B cell (primary cell): ENCODE measurements around the gene NXNL2.

Experiments
- EZH2 ChIP-seq: IDR thresholded peaks from 2 replicates; pipeline ENCODE4 v1.6.1; 2012; ENCODE audit warnings: borderline replicate concordance, low read depth, mild to moderate bottlenecking, moderate library complexity, low read length; ENCODE audit not compliant: insufficient read depth, poor library complexity, severe bottlenecking
- TF ChIP-seq, protein P1 (sequence below): fragments of 200-600 bp; IDR thresholded peaks from one replicate; pipeline ENCODE4 v1.8.0; 2022; ENCODE audit warnings: antibody characterized with exemption, mild to moderate bottlenecking

DNA sequence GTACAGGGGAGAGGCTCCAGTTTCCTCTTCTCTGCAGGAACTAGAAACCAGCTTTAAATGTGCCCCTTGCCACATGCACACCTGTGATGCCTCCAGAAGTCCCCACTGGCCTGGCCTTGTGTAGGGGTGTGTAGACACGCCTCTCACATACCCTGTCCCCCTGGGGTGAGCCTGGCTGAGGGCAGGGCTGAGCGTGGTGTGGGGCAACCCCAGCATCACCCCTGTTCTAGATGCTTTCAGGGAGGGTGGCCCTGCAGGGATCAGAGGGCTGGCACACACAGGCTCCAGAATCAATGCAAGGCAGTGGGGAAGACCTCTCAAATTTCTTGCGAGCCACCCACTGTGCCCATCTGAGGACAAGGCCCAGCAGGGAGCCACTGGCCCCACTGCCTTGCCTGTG lies 54.7 kb downstream of the NXNL2 start:
- TF ChIP-seq, protein P1, sequence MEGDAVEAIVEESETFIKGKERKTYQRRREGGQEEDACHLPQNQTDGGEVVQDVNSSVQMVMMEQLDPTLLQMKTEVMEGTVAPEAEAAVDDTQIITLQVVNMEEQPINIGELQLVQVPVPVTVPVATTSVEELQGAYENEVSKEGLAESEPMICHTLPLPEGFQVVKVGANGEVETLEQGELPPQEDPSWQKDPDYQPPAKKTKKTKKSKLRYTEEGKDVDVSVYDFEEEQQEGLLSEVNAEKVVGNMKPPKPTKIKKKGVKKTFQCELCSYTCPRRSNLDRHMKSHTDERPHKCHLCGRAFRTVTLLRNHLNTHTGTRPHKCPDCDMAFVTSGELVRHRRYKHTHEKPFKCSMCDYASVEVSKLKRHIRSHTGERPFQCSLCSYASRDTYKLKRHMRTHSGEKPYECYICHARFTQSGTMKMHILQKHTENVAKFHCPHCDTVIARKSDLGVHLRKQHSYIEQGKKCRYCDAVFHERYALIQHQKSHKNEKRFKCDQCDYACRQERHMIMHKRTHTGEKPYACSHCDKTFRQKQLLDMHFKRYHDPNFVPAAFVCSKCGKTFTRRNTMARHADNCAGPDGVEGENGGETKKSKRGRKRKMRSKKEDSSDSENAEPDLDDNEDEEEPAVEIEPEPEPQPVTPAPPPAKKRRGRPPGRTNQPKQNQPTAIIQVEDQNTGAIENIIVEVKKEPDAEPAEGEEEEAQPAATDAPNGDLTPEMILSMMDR: no peak
- TF ChIP-seq EZH2: no peak
